Esophagus muscularis mucosa (tissue), 4 donors: ENCODE measurements around the gene SPOCK1. TPM values are rescaled to one million over a fixed set of nuclear protein-coding genes. Genes with fewer than 3 reads are reported as not detected.

Experiments used
- DNase-seq: peaks from one replicate; pipeline ENCODE4 v3.0.0-alpha.2; 2017; ENCODE audit errors: extremely low spot score
- H3K27ac ChIP-seq, 4 donors: fragments of 200-600 bp; sonication (generic); replicated peaks in 1 of 4; 1 replicate in 3 of 4; 2 replicates in 1 of 4; pipeline ENCODE4 v1.5.1; 2016 to 2019; ENCODE audit warnings: mild to moderate bottlenecking in 1 of 4
- H3K27me3 ChIP-seq, 4 donors: fragments of 200-600 bp; sonication (generic); one replicate each; pipeline versions ENCODE4 v1.5.1 to v1.6.0; 2016 to 2019
- H3K36me3 ChIP-seq, 4 donors: fragments of 200-600 bp; sonication (generic); one replicate each; pipeline ENCODE4 v1.5.1; 2016 to 2019
- H3K4me1 ChIP-seq, 4 donors: fragments of 200-600 bp; sonication (generic); one replicate each; pipeline ENCODE4 v1.5.1; 2016 to 2019
- H3K4me3 ChIP-seq, 4 donors: fragments of 200-600 bp; sonication (generic); 1 replicate in 2 of 4; 2 replicates in 2 of 4; pipeline ENCODE4 v1.5.1; 2016 to 2019; ENCODE audit warnings: mild to moderate bottlenecking in 4 of 4, moderate library complexity in 1 of 4
- H3K9me3 ChIP-seq, 4 donors: fragments of 200-600 bp; sonication (generic); 1 replicate in 3 of 4; 2 replicates in 1 of 4; pipeline ENCODE4 v1.5.1; 2016 to 2019
- CTCF ChIP-seq, 3 experiments: fragments of 200-600 bp in 2 of 3; fragments of 450-650 bp in 1 of 3; sonication (generic) in 2 of 3; IDR thresholded peaks; one replicate each; pipeline ENCODE4 v1.5.1; 2017 to 2019; ENCODE audit warnings: antibody characterized with exemption in 3 of 3, mild to moderate bottlenecking in 2 of 3, moderate library complexity in 1 of 3
- EP300 ChIP-seq: sonication (generic); formaldehyde crosslinking; IDR thresholded peaks from one replicate; pipeline ENCODE4 v1.6.1; 2017; ENCODE audit warnings: antibody characterized with exemption
- POLR2A ChIP-seq: fragments of 450-650 bp; IDR thresholded peaks from one replicate; pipeline ENCODE4 v1.6.1; 2017; ENCODE audit warnings: antibody characterized with exemption, moderate library complexity, mild to moderate bottlenecking, low read depth
- POLR2AphosphoS5 ChIP-seq, 2 donors: sonication (generic); formaldehyde crosslinking; IDR thresholded peaks; one replicate each; pipeline ENCODE4 v1.6.1; 2017; ENCODE audit warnings: antibody characterized with exemption in 2 of 2
- WGBS: methylation state at CpG from one replicate; pipeline ENCODE4 v1.1.5; 2018; 5-methylcytosine and 5-hydroxymethylcytosine counted together
- intact Hi-C: fragments of 100-400 bp; cut with DNase I; formaldehyde crosslinking; loops from one replicate; pipeline ENCODE4 v1.15.1; 2023
- total RNA-seq, 4 donors: library from RNA; depleted of rRNA; stranded (reverse); fragments of >200 nt; gene quantifications; one replicate each; pipeline versions ENCODE4 v1.1.0 to v1.2.1, GENCODE V29; 2016

Gene SPOCK1
- total RNA-seq, 4 donors from 2014 or later = 39.0 to 52.4 (median 45.6) TPM

- no peaks in the 10 kb centered on the region for H3K4me1 ChIP-seq
- 90% methylated on average over 7 of the region's 7 CpGs for WGBS
- no peaks in the 10 kb centered on the region for H3K27me3 ChIP-seq
- no peak for DNase-seq
- intact Hi-C loops = no loop called here
- no peak overlapping the region for H3K4me3 ChIP-seq
- peaks cover 0 to 10% (median 0%) of the 10 kb centered on the region in 4 donors for H3K9me3 ChIP-seq
- no peaks in the 10 kb centered on the region for H3K36me3 ChIP-seq
- H3K27ac ChIP-seq = no peak overlapping the region
- TF ChIP-seq POLR2A (no peak), EP300 (no peak), POLR2AphosphoS5 (IDR thresholded peaks at IDR 0.05) (no peak), CTCF (IDR thresholded peaks at IDR 0.05) (no peak)
Measured at GRCh38 chr5:137001026-137001569, 498.0 kb downstream of the SPOCK1 start.

- H3K4me3 ChIP-seq = no peak overlapping the region
- no peaks in the 10 kb centered on the region for H3K36me3 ChIP-seq
- TF ChIP-seq EP300 = no peak
- no peaks in the 10 kb centered on the region for H3K4me1 ChIP-seq
- no peak for DNase-seq
- no peak overlapping the region for H3K27ac ChIP-seq
- intact Hi-C loops = no loop called here
- 82% methylated on average over 5 of the region's 5 CpGs for WGBS
- no peaks in the 10 kb centered on the region for H3K27me3 ChIP-seq
- H3K9me3 ChIP-seq = no peaks in the 10 kb centered on the region
Measured at GRCh38 chr5:136999787-137000186, 499.3 kb downstream of the SPOCK1 start.

GRCh38 chr5:136998854-136999357 is 500.2 kb downstream of the SPOCK1 start:
- H3K4me1 ChIP-seq = no peaks in the 10 kb centered on the region
- no peaks in the 10 kb centered on the region for H3K9me3 ChIP-seq
- DNase-seq = no peak
- H3K27ac ChIP-seq = no peak overlapping the region
- H3K27me3 ChIP-seq = no peaks in the 10 kb centered on the region
- no peak overlapping the region for H3K4me3 ChIP-seq
- no peaks in the 10 kb centered on the region for H3K36me3 ChIP-seq
- 74% methylated on average over 6 of the region's 6 CpGs for WGBS
- intact Hi-C loops = no loop called here
- TF ChIP-seq POLR2AphosphoS5 (IDR thresholded peaks at IDR 0.05) (no peak), POLR2A (no peak), EP300 (no peak), CTCF (IDR thresholded peaks at IDR 0.05) (no peak)

GRCh38 chr5:136994154-136994553 is 505.0 kb downstream of the SPOCK1 start:
- no peak for DNase-seq
- TF ChIP-seq POLR2A (no peak), CTCF (IDR thresholded peaks at IDR 0.05) (no peak), POLR2AphosphoS5 (IDR thresholded peaks at IDR 0.05) (no peak), EP300 (no peak)
- H3K27ac ChIP-seq = no peak overlapping the region
- H3K4me1 ChIP-seq = peaks cover 0 to 7% (median 0%) of the 10 kb centered on the region in 4 donors
- H3K27me3 ChIP-seq = no peaks in the 10 kb centered on the region
- WGBS = 70% methylated on average over 5 of the region's 5 CpGs
- no peak overlapping the region for H3K4me3 ChIP-seq
- no peaks in the 10 kb centered on the region for H3K9me3 ChIP-seq
- H3K36me3 ChIP-seq = no peaks in the 10 kb centered on the region
- intact Hi-C loops = no loop called here

- Histone ChIP-seq H3K9me3 (no peaks in the 10 kb centered on the region), H3K36me3 (no peaks in the 10 kb centered on the region), H3K4me3 (no peak overlapping the region), H3K27ac (no peak overlapping the region), H3K4me1 (peaks cover 0 to 7% (median 0%) of the 10 kb centered on the region in 4 donors), H3K27me3 (no peaks in the 10 kb centered on the region)
- intact Hi-C loops = no loop called here
- WGBS = 60% methylated on average over 3 of the region's 3 CpGs
- DNase-seq = no peak
- TF ChIP-seq POLR2AphosphoS5 (IDR thresholded peaks at IDR 0.05) (no peak), POLR2A (no peak), CTCF (IDR thresholded peaks at IDR 0.05) (no peak), EP300 (no peak)
Measured at GRCh38 chr5:136992796-136993489, 506.2 kb downstream of the SPOCK1 start.
